Hepatocyte (in vitro differentiated cells): ENCODE data around the gene MAP7D3. TPM values are rescaled to one million over a fixed set of nuclear protein-coding genes. Genes with fewer than 3 reads are reported as not detected.

Experiments used
- DNase-seq: peaks from one replicate; pipeline ENCODE4 v3.0.0-alpha.2; 2016; ENCODE audit warnings: low spot score
- H2AFZ ChIP-seq: fragments of 200-600 bp; sonication (generic); 2 replicates; pipeline ENCODE4 v1.6.0; 2016; ENCODE audit warnings: antibody characterized with exemption, mild to moderate bottlenecking
- H3K27ac ChIP-seq: fragments of 200-600 bp; sonication (generic); 2 replicates; pipeline ENCODE4 v1.5.1; 2016; ENCODE audit warnings: mild to moderate bottlenecking
- H3K27me3 ChIP-seq: fragments of 200-600 bp; sonication (generic); 2 replicates; pipeline ENCODE4 v1.6.1; 2016
- H3K36me3 ChIP-seq: fragments of 200-600 bp; sonication (generic); replicated peaks from 2 replicates; pipeline ENCODE4 v1.5.1; 2016; ENCODE audit warnings: low read depth; ENCODE audit not compliant: insufficient read depth
- H3K4me1 ChIP-seq: fragments of 200-600 bp; sonication (generic); 2 replicates; pipeline ENCODE4 v1.5.1; 2016; ENCODE audit warnings: mild to moderate bottlenecking, moderate library complexity; ENCODE audit not compliant: insufficient read depth
- H3K4me2 ChIP-seq: fragments of 200-600 bp; sonication (generic); 2 replicates; pipeline ENCODE4 v1.6.0; 2016
- H3K4me3 ChIP-seq: fragments of 200-600 bp; sonication (generic); 2 replicates; pipeline ENCODE4 v1.5.1; 2016; ENCODE audit warnings: mild to moderate bottlenecking
- H3K79me2 ChIP-seq: fragments of 200-600 bp; sonication (generic); 2 replicates; pipeline ENCODE4 v1.6.0; 2017; ENCODE audit warnings: mild to moderate bottlenecking
- H3K9me2 ChIP-seq: fragments of 200-600 bp; sonication (generic); replicated peaks from 2 replicates; pipeline ENCODE4 v1.6.0; 2017; ENCODE audit warnings: mild to moderate bottlenecking; ENCODE audit not compliant: insufficient read depth
- H3K9me3 ChIP-seq: fragments of 200-600 bp; sonication (generic); 2 replicates; pipeline ENCODE4 v1.5.1; 2016; ENCODE audit warnings: low read depth, mild to moderate bottlenecking
- H4K20me1 ChIP-seq: fragments of 200-600 bp; sonication (generic); 2 replicates; pipeline ENCODE4 v1.6.0; 2016; ENCODE audit warnings: mild to moderate bottlenecking; ENCODE audit not compliant: insufficient read depth, poor library complexity, severe bottlenecking
- CTCF ChIP-seq: fragments of 200-600 bp; sonication (generic); IDR thresholded peaks from 2 replicates; pipeline ENCODE4 v1.5.1; 2016; ENCODE audit warnings: antibody characterized with exemption, mild to moderate bottlenecking; ENCODE audit not compliant: poor library complexity
- EZH2 ChIP-seq: fragments of 200-600 bp; sonication (generic); IDR thresholded peaks from 2 replicates; pipeline ENCODE4 v1.6.1; 2016; ENCODE audit warnings: antibody characterized with exemption, mild to moderate bottlenecking, borderline replicate concordance
- EZH2phosphoT487 ChIP-seq: fragments of 200-600 bp; sonication (generic); IDR thresholded peaks from one replicate; pipeline ENCODE4 v1.6.1; 2018; ENCODE audit warnings: antibody characterized with exemption, mild to moderate bottlenecking, low read depth, moderate library complexity; ENCODE audit not compliant: unreplicated experiment, severe bottlenecking
- WGBS: methylation state at CpG from one replicate; pipeline ENCODE4 v1.1.6; 2016; ENCODE audit warnings: low lambda C conversion rate; ENCODE audit errors: missing lambda C conversion rate; 5-methylcytosine and 5-hydroxymethylcytosine counted together
- polyA plus RNA-seq: library from polyadenylated mRNA; unstranded; fragments of >200 nt; fragmentation: Nextera tagmentation; extraction: Ambion mirVana; gene quantifications from 2 replicates; pipeline ENCODE4 v1.2.1, GENCODE V29; 2016
- total RNA-seq: library from RNA; depleted of rRNA; stranded (reverse); fragments of >200 nt; gene quantifications from 2 replicates; pipeline ENCODE4 v1.2.3, GENCODE V29; 2014

The MAP7D3 gene
- total and polyA plus RNA-seq, 2 experiments from 2014 or later, result 3.9 to 6.8 TPM

GRCh38 chrX:136212557-136213111, 38.6 kb downstream of the MAP7D3 start:
- Histone ChIP-seq H3K9me2 (no peaks in the 10 kb centered on the region), H3K4me1 (no peaks in the 10 kb centered on the region), H3K79me2 (no peaks in the 10 kb centered on the region), H4K20me1 (no peaks in the 10 kb centered on the region), H3K4me2 (no peak overlapping the region), H3K36me3 (no peaks in the 10 kb centered on the region), H3K27me3 (no peaks in the 10 kb centered on the region), H3K4me3 (no peak overlapping the region), H3K9me3 (no peaks in the 10 kb centered on the region), H2AFZ (no peak overlapping the region), H3K27ac (no peak overlapping the region)
- 85% methylated on average over 17 of the region's 17 CpGs for WGBS
- TF ChIP-seq CTCF (no peak), EZH2phosphoT487 (no peak), EZH2 (no peak)
- no peak for DNase-seq

- Histone ChIP-seq H2AFZ (no peak overlapping the region), H3K27ac (no peak overlapping the region), H3K4me1 (no peaks in the 10 kb centered on the region), H3K36me3 (no peaks in the 10 kb centered on the region), H3K27me3 (no peaks in the 10 kb centered on the region), H3K9me3 (no peaks in the 10 kb centered on the region), H3K79me2 (no peaks in the 10 kb centered on the region), H3K9me2 (no peaks in the 10 kb centered on the region), H4K20me1 (no peaks in the 10 kb centered on the region), H3K4me2 (no peak overlapping the region), H3K4me3 (no peak overlapping the region)
- TF ChIP-seq EZH2 (no peak), EZH2phosphoT487 (no peak), CTCF (no peak)
- WGBS, result 74% methylated on average over 11 of the region's 11 CpGs
- no peak for DNase-seq
Observed at GRCh38 chrX:136211766-136212556, 39.2 kb downstream of the MAP7D3 start.

- no peak overlapping the region for H3K4me2 ChIP-seq
- no peaks in the 10 kb centered on the region for H3K36me3 ChIP-seq
- no peaks in the 10 kb centered on the region for H3K27me3 ChIP-seq
- no peaks in the 10 kb centered on the region for H4K20me1 ChIP-seq
- no peak overlapping the region for H3K27ac ChIP-seq
- no peak overlapping the region for H2AFZ ChIP-seq
- H3K9me3 ChIP-seq, result no peaks in the 10 kb centered on the region
- DNase-seq, result no peak
- H3K4me1 ChIP-seq, result no peaks in the 10 kb centered on the region
- no peaks in the 10 kb centered on the region for H3K9me2 ChIP-seq
- TF ChIP-seq CTCF, result no peak
- no peak for TF ChIP-seq EZH2phosphoT487
- no peak for TF ChIP-seq EZH2
- no peaks in the 10 kb centered on the region for H3K79me2 ChIP-seq
- H3K4me3 ChIP-seq, result no peak overlapping the region
- WGBS, result 87% methylated on average over 5 of the region's 5 CpGs
Observed at GRCh38 chrX:136210806-136211205, 40.4 kb downstream of the MAP7D3 start.
